ENCODE measurements around the gene RO60.
A peak's percentile ranks its signal among the peaks of the same experiment; 100 is the strongest.
"Not testable (repeated sequence)": the region's sequence is repeated elsewhere in the genome, so short reads cannot be mapped to it uniquely, and the experiment has no call there.

Gene RO60

GRCh38 chr1:193059282-193060114 lies at the start of gene RO60, which contains the start of gene UCHL5:
Gene RO60, plus strand, starts transcription at chr1:193059612. Its CDS starts 9,443 bp downstream, at chr1:193069055.
Gene UCHL5, minus strand, starts transcription at chr1:193059360. Its CDS starts 100 bp downstream, at chr1:193059260.
- DNase-seq, result peak; percentile 96

- no peak for DNase-seq
Measured at GRCh38 chr1:193011406-193011805, 48.0 kb upstream of the RO60 start.

DNA sequence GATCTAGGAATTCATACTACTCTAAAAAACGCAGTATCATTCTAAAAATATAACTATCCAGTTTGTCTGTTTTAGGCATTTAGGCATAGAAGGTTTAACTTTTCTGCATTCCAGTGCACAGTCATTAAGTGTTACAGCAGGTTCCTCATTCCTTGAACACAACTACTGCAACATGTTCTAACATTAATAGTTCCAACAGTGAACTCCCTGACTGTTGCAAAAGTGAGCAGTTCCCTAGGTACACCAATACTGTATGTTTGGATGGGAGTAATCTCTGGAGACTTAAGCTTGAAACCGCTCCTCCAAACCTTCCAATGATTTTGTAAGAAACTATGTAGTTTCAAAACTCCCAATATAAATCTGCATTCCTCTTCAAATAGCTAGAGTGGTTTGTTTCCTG lies 46.4 kb upstream of the RO60 start:
- no peak for DNase-seq

GRCh38 chr1:193013707-193014106 lies 45.7 kb upstream of the RO60 start:
- no peak for DNase-seq

DNA sequence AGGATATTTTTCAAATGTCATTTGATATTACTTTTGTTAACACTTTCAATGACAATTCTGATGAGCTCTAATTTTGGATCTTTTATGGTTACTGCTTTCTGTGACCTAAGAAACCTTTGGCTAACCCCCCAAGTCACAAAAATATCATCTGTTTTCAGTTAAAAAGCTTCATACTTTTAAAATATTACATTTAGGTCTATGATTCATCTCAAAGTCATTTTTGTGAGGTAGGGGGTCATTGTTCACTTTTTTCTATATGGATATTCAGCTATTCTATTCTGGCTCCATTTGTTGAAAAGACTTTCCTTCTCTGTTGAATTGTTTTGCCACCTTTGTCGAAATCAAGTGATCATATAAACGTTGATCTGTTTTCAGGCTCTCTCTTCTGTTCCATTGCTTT lies 45.0 kb upstream of the RO60 start:
- no peak for DNase-seq

DNA sequence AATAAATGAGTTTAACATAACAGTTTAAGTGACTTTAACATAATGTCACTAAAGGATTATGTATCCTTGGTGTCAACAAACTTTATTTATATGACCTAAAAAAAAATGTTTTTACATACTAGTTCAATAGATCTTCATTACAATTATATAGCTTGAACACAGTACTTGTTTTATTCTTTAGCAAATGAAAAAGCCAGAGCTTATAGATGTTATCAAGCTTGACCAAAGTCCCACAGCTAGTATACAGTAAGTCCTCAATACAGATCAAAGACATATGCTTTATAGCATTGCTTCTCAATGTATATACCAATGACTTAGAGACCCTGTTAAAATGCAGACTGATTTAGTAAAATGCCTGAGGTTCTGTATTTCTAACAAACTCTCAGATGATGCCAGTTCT lies 42.6 kb upstream of the RO60 start:
- no peak for DNase-seq

- DNase-seq, result no peak
Measured at GRCh38 chr1:193019442-193020026, 39.9 kb upstream of the RO60 start.

- no peak for DNase-seq
Measured at GRCh38 chr1:193025218-193025617, 34.2 kb upstream of the RO60 start.

DNA sequence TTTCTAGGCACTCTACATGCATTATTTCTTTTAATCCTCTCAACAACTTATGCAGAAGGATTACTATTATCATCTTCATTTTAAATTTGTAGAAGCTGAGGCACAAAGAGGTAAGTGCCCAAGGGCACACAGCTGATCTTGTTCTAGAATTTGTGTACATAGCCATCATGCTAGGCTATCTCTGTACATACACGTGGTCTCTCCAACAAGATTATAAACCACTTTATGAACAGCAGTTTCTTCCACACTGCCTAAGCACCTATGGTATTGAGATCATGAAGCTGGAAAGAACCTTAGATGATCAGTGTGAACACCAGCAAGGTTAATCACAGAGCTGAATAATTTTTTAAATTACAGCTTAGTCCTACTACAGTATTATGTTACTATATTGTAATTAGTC lies 29.1 kb upstream of the RO60 start:
- DNase-seq, result no peak

GRCh38 chr1:193031431-193031830 lies 28.0 kb upstream of the RO60 start:
- no peak for DNase-seq

GRCh38 chr1:193032643-193033427 lies 26.6 kb upstream of the RO60 start:
- not testable (repeated sequence) for DNase-seq

- DNase-seq, result no peak
Measured at GRCh38 chr1:193033610-193034009, 25.8 kb upstream of the RO60 start.

- no peak for DNase-seq
Measured at GRCh38 chr1:193036337-193037047, 22.9 kb upstream of the RO60 start.

- no peak for DNase-seq
Measured at GRCh38 chr1:193040011-193040410, 19.4 kb upstream of the RO60 start.

DNA sequence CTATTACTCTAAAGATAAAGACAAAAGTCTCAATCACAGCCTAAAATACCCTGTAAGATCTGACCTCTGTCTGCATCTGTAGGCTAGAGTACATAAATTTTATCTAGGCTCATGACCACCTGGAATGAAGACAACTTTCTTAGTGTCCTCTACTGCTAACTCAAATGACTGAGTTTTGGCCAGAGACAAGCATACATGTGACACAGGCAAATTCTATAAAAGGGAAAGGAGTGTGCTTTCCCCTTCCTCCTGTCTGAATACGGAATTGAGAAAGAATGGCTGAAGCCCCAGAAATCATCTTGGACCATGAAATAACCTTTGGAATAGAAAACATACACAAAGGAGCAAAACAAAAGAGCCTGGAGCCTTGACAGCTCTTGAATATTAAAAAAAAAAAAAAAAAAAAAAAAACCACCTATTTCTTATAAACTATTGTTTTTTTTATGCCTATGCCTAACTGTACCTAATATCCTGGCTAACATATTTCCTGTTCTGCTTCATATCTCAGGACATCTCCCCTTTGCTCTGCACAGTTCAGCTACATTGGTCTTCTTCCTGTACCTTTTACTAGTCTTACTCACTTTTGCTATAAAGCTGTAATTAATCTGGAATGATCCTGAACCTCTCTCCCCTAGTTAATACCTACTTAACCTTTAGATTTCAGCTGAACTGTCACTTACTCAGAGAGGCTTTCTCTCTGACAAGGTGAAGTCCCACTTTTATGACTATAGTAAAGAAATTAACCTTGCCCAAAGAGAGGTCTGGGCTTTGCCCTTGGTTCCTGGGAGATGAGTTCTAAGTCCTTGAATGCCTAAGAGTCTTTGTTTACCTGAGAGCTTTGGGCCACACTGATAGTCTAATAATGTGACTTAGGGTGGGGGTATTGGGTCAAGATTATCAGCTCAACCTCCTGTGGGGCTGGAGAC lies 16.4 kb upstream of the RO60 start:
- DNase-seq, result no peak

- DNase-seq, result not testable (repeated sequence)
Measured at GRCh38 chr1:193048913-193049312, 10.5 kb upstream of the RO60 start.

GRCh38 chr1:193054169-193054675 lies 5.2 kb upstream of the RO60 start:
- no peak for DNase-seq

GRCh38 chr1:193058529-193059281 lies 707 bp upstream of the RO60 start:
- DNase-seq, result peak; percentile 76

DNA sequence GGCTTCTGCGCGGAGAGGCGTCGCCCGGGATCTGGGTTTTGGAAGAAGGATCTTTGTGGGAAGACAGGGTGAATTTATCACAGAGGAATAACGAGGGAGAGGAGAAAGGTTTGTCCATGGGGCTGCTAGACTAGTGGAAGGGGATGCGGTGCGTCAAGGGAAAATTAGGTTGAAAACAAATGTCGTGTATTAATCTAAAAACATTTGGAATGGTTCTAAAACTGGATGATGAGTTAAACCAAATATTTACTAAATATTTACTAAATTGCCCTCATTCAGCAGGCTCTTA lies 647 bp downstream of the RO60 start:
- no peak for DNase-seq

DNA sequence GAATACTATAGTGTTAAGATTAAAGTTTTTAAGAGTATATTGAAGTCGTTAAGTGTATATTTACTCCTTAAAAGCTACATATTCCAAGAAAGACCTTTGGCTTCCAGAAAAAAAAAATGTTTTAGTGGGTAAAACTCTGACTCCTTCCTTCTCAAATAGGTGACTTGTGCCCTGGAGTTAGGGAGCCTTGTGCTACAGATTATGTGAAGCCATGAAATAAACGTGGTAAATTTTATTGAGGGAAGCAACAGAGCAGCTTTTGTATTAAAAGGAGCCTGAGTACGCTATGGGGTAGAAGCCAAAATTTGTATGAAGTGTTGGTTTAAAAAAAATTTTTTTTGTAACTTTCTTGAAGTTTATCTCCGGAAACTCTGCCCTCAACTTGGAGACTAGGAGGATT lies 994 bp downstream of the RO60 start:
- no peak for DNase-seq

GRCh38 chr1:193060938-193061337 lies 1.5 kb downstream of the RO60 start:
- DNase-seq, result peak; percentile 6
